Esophagus squamous epithelium (tissue), 4 donors: ENCODE data around the gene IGF1R.

Experiments used
- CTCF ChIP-seq, 6 experiments: fragments of 450-650 bp in 4 of 6; fragments of 200-600 bp in 2 of 6; sonication (generic) in 2 of 6; IDR thresholded peaks; one replicate each; pipeline ENCODE4 v1.5.1; 2016 to 2019; ENCODE audit warnings: antibody characterized with exemption in 6 of 6, mild to moderate bottlenecking in 4 of 6, moderate library complexity in 4 of 6
- POLR2A ChIP-seq, 4 donors: fragments of 450-650 bp; IDR thresholded peaks; one replicate each; pipeline ENCODE4 v1.6.1; 2017; ENCODE audit warnings: antibody characterized with exemption in 4 of 4, mild to moderate bottlenecking in 4 of 4, moderate library complexity in 3 of 4

GRCh38 chr15:98714922-98715321 is 66.6 kb downstream of the IGF1R start:
- no peak for TF ChIP-seq CTCF (IDR thresholded peaks at IDR 0.05)
- TF ChIP-seq POLR2A (IDR thresholded peaks at IDR 0.05): no peak
